H4 (cell line): ENCODE measurements around the gene ASCC1. TPM values are rescaled to one million over a fixed set of nuclear protein-coding genes. Genes with fewer than 3 reads are reported as not detected.
"Not testable (repeated sequence)": the region's sequence is repeated elsewhere in the genome, so short reads cannot be mapped to it uniquely, and the experiment has no call there.

Experiments used
- DNase-seq: peaks from one replicate; pipeline ENCODE4 v3.0.0-alpha.2; 2015; ENCODE audit warnings: low spot score
- total RNA-seq: library from RNA; depleted of rRNA; stranded (reverse); fragments of >200 nt; shearing (Covaris generic); gene quantifications from 2 replicates; pipeline ENCODE4 v1.2.3, GENCODE V29; 2014

ASCC1 gene
- total RNA-seq, 1 experiment from 2014 or later = 51.5 TPM

DNA sequence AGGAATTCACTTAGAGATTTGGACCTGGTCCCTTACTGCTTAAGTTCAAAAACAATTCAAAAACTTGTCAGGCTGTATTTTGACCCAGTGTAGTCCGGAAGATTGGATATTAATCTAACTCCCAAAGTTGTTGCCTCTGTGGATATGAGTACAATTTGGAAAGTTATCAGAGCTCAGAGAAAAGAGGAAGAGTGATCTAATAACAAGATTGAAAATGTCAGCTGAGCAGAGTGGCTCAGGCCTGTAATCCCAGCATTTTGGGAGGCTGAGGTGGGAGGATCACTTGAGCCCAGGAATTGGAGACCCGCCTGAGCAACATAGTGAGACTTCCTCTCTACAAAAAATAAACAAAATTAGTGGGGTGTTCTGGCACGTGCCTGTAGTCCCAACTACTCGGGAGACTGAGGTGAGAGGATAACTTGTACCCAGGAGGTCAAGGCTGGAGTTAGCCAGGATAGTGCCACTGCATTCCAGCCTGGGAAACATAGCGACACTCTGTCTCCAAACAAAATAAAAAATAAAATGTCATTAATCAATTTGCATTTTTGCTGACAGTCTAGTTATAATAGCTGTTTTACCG, 3.2 kb upstream of the ASCC1 start:
- no peak for DNase-seq

DNA sequence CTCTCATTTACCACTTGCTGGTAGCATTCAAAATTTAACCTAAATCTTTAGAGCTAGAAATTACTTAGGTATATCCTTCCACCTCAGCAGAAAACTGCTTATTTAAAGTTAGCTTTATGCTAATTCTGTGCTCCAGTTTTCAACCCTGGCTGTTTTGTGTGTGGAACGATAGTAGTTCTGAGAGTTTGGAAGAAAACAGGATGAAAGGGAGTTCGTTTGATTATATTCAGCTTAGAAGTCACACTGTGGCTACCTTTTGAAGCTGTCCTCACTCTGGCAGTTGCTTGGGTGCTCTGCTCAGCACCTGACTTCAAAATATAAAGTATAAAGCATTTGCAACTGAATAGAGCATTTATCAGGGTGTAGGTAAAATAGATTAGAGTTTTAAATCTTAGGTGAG, 2.6 kb upstream of the ASCC1 start:
- DNase-seq = no peak

DNA sequence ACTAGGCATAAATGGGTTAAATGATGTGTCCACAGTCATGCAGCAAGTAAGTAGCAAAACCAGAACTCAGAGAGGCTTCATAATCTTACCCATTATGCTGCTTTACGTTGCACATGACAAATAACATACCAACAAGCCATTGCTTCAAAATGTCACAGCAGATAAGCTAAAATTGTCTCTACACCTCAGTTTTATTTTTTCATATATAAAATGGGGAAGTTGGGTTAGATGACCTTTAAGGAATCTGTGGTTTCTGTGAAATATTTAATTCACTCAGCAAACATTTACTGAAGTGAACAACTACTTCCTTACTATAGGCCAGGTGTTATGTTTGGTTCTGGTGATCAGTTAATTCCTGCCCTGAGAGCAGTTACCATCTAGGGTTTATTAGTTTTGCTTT, 2.2 kb upstream of the ASCC1 start:
- no peak for DNase-seq

DNA sequence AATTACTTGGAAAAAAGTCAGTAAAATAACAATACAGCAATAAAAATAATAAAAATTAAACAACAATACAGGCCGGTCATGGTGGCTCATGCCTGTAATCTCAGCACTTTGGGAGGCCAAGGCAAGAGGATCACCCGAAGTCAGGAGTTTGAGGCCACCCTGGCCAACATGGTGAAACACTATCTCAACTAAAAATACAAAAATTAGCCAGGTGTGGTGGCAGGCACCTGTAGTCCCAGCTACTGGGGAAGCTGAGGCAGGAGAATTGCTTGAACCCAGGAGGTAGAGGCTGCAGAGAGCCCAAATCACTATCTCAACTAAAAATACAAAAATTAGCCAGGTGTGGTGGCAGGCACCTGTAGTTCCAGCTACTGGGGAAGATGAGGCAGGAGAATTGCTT, 4.2 kb downstream of the ASCC1 start:
- not testable (repeated sequence) for DNase-seq

DNA sequence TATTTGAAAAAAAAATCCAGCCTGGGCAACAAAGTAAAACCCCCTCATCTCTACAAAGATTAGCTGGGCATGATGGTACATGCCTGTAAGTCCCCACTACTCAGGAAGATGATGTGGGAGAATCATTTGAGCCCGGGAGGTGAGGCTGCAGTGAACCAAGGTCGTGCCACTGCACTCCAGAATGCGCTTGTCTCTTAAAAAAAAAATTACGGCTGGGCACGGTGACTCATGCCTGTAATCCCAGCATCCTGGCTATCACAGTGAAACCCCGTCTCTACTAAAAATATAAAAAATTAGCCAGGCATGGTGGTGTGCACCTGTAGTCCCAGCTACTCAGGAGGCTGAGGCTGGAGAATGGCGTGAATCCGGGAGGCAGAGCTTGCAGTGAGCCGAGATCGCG, 4.7 kb downstream of the ASCC1 start:
- not testable (repeated sequence) for DNase-seq

DNA sequence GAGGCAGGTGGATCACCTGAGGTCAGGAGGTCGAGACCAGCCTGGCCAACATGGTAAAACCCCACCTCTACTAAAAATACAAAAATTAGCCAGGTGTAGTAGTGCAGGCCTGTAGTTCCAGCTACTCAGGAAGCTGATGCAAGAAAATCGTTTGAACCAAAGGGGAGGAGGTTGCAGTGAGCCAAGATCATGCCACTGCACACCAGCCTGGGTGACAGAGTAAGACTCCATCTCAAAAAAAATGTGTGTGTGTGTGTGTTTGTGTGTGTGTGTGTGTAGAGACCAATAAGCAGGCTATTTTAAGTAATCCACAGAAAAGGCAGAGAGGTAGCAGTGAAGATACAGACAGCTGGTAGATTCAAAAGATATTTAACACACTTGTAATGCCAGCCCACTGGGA, 7.5 kb downstream of the ASCC1 start:
- not testable (repeated sequence) for DNase-seq

DNA sequence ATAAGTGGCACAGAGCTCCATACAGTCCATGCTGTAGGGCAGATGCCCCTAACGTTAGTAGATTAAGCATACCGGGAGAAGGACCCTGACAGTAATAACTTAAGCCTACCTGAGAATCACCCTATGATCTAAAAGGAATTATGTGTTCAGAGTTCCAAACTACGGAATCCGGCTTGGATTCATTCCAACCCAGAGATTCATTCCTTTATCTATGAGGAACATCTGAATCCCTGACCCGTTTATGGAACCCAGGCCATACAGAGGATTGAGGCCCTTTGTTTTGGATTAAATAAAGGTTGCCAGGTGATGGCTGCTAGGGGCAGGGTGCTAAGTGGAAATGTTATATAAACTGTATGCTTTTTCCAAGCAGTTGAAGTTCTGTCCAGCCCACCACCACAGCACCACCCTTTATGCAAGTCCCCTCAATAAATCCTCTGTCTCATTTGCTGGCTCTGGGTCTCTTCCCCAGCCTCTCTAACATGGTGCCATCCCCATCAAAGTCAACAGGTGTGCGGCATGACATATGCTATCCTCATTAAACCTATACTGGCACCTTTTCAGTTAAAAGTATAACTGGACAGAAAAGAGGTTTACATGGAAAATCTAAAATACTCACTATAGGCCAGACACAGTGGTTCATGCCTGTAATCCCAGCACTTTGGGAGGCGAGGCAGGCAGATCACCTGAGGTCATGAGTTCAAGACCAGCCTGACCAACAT, 9.4 kb downstream of the ASCC1 start:
- DNase-seq = no peak

DNA sequence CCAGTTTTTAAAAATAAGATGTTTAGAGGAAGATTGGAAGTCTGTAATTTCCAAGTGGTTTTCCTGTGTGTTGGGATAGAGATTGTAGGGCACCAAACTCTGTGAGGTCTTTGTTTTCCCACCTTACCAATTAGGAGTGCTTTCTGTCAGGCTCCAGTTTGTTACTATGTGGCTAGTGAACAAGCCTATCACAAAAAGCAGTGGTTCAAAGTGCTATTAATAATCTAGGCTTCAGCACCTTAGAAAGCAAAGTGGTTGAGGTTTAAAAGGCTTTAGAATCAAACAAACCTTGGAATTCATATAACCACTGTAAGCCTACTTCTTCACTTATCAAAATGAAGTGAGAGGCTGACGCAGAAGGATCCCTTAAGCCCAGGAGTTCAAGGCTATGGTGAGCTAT, 11.4 kb downstream of the ASCC1 start:
- DNase-seq = no peak

DNA sequence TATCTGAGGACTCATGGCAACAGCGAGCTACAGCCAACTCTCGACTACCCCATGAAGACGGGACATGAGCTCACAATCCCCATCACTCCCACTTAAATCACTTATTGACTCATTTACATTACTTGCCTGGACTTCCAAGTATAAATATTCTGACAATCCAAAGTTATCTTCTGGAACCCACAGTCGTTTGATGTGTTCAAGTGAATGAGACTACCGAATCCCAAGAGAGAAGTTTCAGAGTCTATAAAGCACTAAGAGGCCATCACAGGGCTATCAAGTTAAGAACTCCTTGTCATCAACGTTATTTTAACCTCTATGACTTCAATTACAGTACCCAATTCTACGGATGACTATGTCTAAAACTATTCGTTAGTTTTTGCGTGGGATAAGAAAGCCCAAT, 11.8 kb downstream of the ASCC1 start:
- DNase-seq = no peak

DNA sequence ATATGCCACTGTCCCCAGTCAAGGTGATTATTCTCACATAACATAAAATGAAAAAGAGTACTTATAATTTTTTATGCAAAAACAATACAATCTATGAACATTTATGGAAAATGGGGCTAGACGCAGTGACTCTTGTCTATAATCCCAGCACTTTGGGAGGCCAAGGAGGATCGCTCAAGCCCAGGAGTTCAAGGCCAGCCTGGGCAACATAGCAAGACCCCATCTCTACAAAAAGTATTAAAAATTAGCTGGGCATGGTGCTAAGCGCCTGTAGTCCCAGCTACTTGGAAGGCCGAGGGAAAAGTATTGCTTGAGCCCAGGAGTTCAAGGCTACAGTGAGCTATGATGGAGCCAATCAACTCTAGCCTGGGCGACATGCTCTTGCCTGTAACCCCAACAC, 14.8 kb downstream of the ASCC1 start:
- no peak for DNase-seq

DNA sequence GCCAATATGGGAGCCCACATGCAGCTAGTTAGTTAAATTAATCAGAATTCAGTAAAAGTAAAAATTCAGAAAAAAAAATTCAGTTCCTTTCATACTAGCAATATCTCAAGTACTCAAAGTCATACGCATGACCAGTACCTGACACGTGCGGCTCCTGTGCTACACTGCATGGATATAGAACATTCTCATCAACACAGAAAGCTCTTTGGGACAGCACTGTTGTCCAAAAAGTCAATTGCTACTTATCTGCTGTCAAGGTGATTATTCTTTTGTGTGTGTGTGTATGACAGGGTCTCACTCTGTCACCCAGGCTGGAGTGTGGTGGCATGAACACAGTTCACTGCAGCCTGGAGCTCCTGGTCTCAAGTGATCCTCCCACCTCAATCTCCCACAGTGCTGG, 15.2 kb downstream of the ASCC1 start:
- DNase-seq = no peak

DNA sequence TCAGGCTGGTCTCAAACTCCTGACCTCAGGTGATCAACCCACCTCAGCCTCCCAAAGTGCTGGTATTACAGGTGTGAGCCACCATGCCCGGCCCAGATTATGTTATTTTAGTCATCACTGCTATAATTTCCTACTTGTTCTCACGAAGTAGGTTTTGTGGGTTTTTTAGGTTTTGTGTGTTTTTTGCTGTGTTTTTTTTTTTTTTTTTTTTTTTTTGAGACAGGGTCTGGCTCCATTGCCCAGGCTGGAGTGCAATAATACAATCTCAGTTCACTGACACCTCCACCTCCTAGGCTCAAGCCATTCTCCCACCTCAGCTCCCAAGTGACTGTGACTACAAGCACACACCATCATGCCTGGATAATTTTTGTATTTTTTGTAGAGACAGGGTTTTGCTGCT, 21.1 kb downstream of the ASCC1 start:
- DNase-seq = no peak

DNA sequence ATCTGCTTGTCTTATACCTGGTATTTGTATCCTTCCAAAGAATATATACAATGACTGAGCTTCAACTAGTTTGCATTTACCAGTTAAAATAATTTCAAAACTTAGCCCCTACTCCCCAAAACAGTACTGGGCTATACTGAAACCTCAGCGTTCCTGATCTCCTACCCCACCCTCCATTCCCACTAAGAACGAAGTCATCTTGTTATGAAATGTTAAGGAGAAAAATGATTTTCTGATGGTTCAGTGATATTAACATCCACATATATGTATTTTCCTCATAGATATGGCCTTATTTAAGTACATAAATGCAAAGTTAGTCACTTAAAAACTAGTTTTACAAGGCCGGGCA, 29.1 kb downstream of the ASCC1 start:
- DNase-seq = no peak

DNA sequence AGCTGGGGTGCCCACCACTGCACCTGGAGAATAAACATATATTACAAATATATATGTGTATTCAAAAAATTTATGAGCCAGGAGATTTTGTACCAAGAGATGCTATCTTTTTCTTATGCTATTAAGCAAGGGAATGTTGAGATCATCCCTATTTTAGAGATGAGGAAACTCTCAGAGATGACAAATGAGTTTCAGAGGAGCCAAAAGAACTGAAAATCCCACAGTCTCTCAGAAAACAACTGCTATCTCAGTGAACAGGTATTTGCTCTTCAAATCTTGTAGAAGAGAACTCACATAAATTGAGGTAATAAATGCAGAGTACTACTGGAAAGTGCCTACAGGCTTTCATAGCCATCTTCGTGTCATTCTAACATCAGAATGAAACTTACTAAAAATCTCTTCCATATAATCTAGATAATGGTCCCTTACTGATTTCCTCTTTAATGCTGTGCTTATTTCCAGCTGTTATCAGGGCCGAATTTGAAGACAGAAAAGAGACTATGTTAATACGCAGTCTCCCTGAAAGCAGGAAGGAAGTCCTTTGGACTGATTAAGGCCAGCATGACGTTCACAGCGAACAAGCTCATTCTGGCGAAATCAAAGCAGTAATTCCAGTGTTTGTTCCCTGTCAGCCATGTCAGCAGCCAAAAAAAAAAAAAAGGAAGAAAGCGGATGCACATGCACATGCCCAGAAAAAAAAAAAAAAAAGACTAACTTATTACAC, 29.7 kb downstream of the ASCC1 start:
- no peak for DNase-seq

DNA sequence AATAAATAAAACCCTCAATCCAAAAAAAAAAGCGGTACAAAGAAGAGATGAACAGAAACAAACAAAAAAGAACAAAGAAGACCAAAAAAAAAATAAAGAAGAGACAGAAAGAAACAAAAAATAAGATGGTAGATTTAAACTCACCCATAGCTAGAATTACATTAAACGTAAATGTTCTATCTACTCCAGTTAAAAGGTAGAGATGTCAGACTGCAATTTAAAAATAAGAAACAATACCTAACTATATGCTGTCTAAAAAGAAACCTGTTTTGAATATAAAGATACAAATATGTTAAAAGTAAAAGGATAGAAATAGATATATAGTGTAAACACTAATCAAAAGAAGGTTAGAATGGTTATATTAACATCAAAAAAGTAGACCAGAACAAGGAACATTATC, 31.9 kb downstream of the ASCC1 start:
- no peak for DNase-seq

DNA sequence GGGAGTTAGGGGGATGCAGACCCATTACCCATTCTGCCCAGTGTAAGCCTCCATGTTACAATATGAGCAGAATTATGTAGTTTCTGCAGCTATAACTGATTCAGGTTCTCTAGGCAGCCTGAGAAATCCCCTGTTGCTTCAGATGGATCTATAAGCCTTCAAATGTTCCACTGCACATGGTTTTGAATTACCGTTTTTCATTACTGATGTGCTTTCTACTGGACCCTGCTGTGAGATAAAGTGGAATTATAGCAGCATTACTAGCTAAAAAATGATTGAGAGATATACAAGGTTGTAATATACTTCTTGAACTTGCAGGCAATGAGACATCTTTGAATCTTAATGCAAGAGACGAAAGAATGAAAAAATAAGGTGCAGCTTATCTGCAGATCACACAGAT, 38.6 kb downstream of the ASCC1 start:
- DNase-seq = no peak

DNA sequence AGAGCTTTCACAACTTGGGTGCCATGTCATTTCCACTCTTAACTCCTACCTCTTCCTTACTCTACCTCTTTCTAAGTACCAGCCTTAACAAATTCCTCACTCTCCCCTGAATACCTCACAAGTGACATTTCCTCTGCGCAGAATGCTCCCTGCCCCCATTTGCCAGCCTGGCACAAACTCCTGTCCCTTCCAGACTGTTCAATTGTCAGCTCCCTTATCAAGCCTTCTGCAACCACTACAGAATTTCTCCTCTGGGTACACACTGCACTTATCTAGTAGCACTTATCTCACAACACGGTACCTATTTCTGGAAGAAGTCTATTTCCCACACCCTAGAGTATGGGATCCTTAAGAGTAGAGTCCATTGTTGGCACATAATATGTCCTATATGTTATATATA, 39.4 kb downstream of the ASCC1 start:
- DNase-seq = no peak

DNA sequence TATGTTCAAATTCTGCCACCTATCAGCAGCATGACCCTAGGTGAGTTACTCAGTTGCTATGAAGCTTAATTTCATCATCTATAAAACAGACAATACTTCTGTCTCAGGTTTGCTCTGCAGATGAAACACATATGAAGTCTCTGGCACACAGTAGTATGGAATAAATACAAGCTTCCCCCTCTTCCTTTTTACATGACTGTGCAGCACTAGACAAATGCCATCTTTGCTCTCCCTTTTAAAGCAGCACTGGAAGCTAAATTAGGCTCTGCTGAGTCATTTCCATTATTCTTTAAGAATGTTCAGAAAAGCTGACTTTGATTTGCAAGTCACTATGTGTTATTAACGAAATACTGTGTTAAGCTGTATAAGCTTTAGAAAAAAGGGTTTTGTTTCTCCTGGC, 40.9 kb downstream of the ASCC1 start:
- DNase-seq = peak; percentile 17

DNA sequence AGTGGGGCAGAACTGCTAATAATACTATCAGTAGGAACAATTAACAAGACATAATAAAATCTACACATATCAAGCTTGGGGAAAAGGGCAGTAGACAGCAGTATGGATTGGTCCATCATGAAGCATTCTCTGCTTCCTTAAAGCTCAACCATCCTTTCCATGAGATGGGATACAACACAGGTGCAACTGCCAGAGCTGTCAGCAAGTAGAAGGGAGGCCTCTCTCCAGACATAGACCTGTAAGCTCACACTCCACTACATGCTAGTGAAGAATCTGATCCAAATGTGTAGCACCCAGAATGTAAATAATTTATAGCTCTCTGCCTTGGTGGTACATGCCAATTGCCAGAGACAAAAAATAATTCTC, 41.8 kb downstream of the ASCC1 start:
- DNase-seq = no peak

DNA sequence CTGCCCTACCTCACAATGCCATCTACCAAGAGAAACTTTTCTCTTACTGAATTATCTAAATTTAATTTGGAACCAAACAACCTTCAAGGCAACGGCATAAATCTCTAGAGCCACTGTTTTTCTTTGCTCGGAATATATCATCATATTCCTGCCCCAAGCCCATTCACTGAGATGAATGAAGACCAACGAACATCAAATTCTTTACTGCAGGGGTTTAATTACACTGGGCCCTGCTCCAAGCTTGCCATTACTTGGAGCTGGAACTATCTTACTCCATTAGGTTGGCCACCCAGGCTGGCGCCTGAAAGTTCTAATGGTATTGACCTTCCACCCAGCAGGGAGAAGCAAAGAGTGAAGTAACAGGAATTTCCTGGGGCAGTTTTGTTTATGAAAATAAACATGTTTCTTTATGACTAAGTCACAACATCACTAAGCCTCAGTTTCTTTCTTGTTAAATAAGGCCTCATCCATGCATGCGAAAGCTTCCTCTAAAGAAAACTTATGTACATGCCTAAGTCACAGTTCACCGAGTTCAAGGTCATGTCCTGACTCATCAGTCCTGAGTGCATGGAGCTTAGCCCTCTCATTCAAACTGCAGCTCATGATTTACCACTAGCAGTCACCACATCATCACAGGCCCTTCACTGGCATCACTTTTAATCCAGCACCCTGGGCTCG, 42.3 kb downstream of the ASCC1 start:
- peak; percentile 87 for DNase-seq

DNA sequence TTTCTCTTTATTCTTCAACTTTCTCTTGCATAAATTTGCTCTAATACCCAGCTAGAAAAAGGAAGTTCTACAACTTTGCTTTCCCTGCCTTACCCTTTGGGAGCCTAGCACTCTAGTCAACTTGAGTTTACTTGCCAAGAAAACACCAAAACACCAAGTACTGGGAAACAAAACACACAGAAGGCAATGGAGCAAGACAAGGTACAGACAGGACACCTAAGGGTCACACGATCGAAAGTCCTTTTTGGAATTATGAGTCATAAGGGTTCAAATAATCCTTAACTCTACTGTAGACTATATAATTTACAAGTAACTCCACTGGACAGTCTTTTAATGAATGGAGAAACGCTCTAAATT, 42.8 kb downstream of the ASCC1 start:
- peak; percentile 25 for DNase-seq

DNA sequence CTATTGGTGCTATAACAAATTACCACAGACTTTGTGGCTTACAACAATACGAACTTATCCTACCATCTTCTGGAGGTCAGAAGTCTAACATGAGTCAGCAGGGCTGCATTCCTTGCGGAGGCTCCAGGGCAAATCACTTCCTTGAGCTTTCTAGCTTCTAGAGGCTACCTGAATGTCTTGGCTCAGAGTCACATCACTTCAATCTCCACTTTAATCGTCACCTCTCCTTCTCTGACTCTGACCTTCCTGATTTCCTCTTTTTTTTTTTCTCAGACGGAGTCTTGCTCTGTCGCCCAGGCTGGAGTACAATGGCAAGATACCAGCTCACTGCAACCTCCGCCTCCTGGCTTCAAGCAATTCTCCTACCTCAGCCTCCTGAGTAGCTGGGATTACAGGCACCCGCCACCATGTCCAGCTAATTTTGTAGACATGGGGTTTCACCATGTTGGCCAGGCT, 44.9 kb downstream of the ASCC1 start:
- peak; percentile 96 for DNase-seq

DNA sequence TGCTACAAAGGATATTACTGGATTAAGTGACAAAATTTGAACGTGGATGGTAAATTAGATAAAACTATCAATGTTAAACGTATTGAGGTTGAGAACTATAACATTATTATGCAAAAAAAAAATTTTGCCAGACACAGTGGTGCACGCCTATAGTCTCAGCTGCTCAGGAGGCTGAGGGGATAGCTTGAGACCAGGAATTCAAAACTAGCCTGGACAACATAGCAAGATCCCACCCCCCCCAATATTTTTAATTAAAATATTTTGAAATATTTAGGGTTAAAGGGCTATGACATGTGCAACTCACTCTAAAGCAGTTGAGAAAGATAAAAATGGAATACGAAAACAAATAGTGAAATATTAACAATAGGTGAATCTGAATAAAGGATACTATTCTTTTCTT, 45.3 kb downstream of the ASCC1 start:
- no peak for DNase-seq
